HG03439 (cell line): Measurements from ENCODE around the gene SEC24C.
A peak's percentile ranks its signal among the peaks of the same experiment; 100 is the strongest.
"Not testable (repeated sequence)": the region's sequence is repeated elsewhere in the genome, so short reads cannot be mapped to it uniquely, and the experiment has no call there.

Experiments
- ATAC-seq: cut with Tn5 transposase; IDR thresholded peaks from one replicate; pipeline ENCODE4 v1.9.1; 2021; ENCODE audit warnings: mild to moderate bottlenecking, moderate library complexity; ENCODE audit not compliant: unreplicated experiment

The SEC24C gene

GRCh38 chr10:73768881-73769280, 24.7 kb downstream of the SEC24C start:
- ATAC-seq, result no peak

DNA sequence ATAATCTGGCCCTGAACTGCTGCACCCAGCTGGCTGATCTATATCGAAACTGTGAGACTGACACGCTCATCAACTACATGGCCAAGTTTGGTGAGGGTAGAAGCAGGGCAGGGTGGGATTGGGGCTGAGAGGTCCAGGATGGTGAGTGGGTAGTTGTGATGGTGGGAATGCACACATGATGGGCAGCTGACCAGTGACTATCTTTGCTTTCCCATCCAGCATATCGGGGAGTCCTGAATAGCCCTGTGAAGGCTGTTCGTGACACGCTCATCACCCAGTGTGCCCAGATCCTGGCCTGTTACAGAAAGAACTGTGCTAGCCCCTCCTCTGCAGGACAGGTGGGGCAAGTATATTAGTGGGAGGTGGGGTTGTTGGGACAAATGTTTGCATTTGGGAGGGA, 25.2 kb downstream of the SEC24C start:
- ATAC-seq, result no peak

DNA sequence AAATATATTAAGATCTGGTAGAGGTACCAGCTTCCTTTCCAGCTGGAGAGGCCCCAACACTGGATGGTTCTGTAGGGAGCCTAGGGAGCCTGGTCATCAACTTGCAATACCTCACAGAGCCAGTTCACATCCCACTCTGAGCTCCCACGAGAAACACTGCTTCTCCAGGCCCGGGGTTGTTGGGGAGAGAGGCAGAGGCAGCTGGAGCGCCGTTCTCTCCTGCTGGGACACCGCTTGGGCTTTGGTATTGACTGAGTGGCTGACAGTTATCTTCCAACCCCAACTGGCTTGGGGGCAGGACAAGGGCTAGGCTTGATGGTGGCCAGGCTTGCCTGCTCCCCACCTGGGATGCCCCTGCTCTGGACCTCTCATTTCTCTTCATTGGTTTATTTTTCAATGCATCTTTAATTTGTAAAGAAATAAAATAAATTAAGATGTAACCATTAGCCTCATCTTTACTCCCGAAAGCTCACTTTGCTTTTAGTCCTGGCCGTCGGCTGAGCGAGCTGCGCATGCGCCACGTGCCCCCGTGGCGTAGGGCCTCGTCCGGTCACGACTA, 27.6 kb downstream of the SEC24C start:
- ATAC-seq, result peak; percentile 13

DNA sequence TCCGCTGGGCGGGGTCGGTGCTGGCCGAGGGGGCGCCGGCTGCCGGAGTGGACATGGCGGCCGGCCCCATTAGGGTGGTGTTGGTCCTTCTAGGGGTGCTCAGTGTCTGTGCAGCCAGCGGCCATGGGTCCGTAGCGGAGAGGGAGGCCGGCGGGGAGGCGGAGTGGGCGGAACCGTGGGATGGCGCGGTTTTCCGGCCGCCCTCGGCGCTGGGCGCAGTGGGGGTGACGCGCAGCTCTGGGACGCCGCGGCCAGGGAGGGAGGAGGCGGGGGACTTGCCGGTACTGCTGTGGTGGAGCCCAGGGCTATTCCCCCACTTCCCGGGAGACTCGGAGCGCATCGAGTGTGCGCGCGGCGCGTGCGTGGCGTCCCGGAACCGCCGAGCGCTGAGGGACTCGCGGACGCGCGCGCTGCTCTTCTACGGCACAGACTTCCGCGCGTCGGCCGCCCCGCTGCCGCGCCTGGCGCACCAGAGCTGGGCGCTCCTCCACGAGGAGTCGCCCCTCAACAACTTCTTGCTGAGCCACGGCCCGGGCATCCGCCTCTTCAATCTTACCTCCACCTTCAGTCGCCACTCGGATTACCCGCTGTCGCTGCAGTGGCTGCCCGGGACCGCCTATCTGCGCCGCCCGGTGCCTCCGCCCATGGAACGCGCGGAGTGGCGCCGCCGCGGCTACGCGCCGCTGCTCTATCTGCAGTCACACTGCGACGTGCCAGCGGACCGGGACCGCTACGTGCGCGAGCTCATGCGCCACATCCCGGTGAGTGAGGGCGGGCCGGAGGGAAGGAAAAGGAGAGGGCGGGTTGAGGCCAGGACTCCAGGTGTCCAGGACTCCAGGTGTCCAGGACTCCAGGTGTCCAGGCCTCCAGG, 28.3 kb downstream of the SEC24C start:
- ATAC-seq, result peak; percentile 61

DNA sequence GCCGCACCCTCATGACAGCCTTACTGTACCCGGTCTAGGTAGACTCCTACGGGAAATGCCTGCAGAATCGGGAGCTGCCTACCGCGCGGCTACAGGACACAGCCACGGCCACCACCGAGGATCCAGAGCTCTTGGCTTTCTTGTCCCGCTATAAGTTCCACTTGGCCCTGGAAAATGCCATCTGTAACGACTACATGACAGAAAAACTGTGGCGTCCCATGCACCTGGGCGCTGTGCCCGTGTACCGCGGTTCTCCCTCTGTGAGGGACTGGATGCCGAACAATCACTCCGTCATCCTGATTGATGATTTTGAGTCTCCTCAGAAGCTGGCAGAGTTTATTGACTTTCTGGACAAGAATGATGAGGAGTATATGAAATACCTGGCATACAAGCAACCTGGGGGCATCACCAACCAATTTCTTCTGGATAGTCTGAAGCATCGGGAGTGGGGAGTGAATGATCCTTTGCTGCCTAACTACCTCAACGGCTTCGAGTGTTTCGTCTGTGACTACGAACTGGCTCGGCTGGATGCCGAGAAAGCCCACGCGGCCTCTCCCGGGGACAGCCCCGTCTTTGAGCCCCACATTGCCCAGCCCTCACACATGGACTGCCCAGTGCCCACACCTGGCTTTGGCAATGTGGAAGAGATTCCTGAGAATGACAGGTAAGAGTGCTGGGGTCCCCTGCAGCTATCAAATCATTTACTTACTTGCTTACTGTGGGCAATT, 29.1 kb downstream of the SEC24C start:
- no peak for ATAC-seq

GRCh38 chr10:73774637-73775036, 30.5 kb downstream of the SEC24C start:
- ATAC-seq, result no peak

DNA sequence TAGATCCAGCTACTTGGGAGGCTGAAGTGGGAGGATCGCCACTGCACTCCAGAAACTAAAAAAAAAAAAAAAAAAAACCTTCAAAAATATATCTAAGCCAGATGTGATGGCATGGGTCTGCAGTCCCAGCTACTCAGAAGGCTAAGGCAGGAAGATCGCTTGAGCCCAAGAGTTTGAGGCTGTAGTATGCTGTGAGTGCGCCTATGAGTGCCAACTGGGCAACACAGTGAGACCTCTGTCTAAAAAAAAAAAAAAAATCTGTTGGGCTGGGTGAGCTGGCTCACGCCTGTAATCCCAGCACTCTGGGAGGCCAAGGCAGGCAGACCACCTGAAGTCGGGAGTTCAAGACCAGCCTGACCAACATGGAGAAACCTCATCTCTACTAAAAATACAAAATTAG, 34.8 kb downstream of the SEC24C start:
- no peak for ATAC-seq

DNA sequence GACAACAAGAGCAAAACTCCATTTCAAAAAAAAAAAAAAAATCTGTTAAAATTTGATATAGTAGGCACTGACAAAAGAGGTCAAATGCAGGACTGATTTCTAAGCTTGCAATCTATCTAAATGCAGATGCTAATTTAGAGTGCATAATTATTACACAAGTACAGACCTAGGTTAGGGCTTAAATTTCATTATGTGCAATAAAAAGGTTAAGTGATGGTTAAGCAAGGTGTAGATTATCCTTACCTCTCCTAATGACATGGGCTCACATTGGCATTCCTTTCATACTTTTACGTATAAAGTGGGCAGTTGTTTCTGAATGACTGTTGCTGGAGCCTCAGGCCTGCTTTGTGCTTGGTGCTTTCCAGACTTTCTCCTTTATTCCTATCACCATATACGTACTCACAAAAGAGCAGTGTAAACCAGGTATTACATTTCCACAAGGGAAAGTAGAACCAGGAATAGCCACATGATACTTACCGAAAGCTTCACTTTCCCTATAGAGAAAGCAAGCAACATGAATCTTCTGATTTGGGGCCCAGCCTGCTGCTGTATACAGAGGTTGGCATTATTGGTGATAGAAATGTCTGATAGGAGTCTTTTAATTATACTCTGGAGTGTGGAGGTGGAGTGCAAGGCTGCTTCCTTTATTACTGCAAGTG, 35.5 kb downstream of the SEC24C start:
- ATAC-seq, result no peak

DNA sequence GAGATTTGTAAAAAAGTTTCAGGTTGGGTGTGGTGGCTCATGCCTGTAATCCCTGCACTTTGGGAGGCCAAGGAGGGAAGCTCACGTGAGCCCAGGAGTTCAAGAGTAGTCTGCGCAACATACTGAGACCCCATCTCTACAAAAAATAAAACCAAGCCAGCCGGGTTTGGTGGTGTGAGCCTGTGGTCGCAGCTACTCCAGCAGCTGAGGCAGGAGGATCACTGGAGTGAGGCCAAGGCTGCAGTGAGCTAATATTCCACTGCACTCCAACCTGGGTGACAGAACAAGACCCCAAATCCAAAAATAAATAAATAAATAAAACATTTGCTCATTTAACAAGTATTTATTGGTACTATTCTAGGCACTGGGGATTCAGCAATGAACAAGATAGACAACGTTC, 36.1 kb downstream of the SEC24C start:
- ATAC-seq, result no peak

GRCh38 chr10:73780966-73781365, 36.8 kb downstream of the SEC24C start:
- no peak for ATAC-seq

- no peak for ATAC-seq
Measured at GRCh38 chr10:73781548-73781878, 37.3 kb downstream of the SEC24C start.

DNA sequence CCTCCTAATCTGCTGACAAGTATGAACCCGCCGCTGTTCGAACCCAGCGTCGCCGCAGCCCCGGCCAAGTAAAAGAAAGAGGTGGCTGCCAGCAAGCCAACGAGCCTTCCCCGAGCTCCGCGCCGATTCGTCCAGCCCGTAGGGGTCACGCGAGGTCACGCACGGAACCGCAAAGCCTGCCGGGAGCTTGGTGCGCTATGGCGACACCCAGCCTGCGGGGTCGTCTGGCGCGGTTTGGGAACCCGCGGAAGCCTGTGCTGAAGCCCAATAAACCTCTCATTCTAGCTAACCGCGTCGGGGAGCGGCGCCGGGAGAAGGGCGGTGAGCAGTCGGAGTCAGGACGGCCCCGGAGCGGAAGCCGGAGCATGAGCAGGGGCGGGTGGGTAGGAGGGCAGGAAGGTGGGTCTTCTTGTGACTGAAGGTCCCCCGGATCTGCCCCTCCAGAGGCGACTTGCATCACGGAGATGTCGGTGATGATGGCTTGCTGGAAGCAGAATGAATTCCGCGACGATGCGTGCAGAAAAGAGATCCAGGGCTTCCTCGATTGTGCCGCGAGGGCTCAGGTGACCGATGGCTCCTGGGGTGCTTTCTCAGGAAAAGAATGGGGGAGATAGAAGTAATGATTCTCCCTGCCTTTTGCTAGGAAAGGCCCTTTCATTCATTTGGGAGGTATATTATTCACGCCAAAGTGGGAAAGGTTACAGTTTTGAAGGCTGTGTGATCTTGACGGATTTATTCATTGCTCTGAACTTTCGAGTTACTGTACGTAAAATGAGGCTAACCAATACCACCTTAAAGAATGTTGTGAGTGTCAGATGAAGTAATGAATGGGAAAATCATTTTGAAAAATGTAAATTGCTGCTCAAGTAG, 37.9 kb downstream of the SEC24C start, which contains the start of gene CHCHD1:
CHCHD1 (plus strand) TSS at position 170 of the 870 bp plus-strand sequence; CDS start at position 198, 28 bp downstream.
- peak; percentile 55 for ATAC-seq

GRCh38 chr10:73782749-73783085, 38.5 kb downstream of the SEC24C start:
- no peak for ATAC-seq

DNA sequence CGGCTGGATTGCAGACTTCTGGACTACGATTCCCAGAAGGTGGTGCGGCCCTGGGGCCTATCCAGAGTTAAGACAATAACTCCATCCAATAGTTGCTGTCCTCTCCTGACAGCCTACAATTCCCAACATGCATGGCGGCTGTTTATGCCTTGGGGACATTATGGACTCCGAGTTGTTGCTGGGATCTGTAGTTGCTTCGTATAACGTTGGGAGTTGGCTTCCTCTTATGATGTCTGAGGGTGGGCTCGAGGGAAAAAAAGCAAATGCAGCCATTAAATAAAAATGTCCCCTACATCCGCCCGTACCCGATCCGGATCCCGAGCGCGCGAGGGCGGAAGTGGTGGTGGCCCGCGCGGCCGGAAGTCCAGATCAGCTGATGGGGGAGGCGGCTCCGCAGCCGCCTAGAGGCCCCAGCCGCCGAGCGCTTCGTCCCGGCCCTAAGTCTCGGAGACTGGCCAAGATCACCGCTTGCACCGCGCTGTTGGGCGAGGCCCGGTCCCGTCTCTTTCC, 41.1 kb downstream of the SEC24C start, which contains the start of gene ZSWIM8:
ZSWIM8 (plus strand) TSS at position 396 of the 510 bp plus-strand sequence. CDS start 273 bp downstream, outside the sequence.
- peak; percentile 69 for ATAC-seq

DNA sequence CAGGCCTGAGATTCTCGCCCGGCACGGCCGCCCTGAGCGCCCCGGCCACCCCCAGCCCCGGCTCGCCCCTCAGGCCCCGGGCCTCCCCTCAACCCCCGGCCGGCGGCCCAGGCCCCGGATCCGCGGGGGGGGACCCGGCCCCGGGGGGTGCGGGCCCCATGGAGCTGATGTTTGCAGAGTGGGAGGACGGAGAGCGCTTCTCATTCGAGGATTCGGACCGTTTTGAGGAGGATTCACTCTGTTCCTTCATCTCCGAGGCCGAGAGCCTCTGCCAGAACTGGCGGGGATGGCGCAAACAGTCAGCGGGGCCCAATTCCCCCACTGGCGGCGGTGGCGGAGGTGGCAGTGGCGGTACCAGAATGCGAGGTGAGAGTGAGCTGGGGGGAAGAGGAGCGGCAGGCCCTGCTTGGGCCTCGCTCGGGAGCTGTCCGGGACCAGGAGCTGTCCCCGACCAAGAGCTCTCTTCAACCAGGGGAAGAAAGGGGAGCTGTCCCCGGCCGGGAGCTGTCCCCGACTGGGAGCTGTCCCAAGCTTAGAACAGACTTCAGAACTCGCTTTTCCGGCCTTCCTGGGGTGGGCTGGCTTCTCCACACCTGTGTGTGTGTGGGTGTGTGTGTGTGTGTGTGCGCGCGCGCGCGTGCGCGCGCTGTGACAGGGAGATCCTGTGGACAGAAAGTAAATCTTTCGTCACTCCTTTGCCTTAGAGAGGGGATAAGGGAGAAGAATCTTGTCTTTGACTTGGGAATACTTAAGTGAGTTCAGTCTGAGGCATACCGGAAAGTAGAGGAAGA, 41.7 kb downstream of the SEC24C start:
- ATAC-seq, result peak; percentile 25

DNA sequence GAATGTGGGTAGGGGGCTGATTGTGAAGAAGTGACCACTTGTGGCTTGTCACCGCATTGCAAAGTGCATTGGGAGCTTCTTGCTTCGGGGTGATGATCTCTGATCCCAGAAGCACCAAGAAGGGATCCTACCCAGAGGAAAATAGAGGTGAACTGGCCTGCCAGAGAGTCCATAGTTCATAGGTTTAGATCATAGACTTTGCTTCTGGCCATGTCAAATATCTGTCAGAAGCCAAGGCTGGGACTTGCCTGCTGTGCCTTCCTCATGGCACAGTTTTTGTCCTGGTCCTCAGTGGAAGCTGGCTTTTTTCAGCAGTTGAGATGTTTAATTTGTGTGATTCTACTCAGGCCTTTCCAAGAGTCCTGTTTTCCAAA, 42.3 kb downstream of the SEC24C start:
- ATAC-seq, result no peak

DNA sequence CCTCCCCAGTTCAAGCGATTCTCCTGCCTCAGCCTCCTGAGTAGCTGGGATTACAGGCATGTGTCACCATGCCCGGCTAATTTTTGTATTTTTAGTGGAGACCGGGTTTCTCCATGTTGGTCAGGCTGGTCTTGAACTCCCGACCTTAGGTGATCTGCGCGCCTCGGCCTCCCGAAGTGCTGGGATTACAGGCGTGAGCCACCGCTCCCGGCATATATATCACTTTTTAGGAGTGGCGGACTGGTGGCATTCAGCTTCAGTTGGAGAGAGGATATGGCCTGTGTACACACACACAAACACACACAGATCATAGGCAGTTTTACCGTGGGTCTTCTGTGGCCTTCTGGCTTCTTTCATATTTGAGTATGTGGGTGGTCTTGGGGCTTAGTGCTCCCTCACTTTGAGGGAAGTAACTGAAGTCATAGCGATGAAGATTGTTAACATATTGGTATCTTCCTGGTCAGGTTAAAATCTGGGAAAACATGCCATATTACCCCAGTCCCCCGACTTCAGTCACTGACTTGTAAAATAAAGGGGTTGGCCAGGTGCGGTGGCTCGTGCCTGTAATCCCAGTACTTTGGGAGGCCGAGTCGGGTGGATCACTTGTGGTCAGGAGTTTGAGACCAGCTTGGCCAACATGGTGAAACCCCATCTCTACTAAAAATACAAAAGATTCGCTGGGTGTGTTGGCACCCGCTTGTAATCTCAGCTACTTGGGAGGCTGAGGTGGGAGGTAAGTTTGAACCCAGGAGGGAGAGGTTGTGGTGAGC, 43.0 kb downstream of the SEC24C start:
- ATAC-seq, result not testable (repeated sequence)

- no peak for ATAC-seq
Measured at GRCh38 chr10:73788864-73789658, 44.9 kb downstream of the SEC24C start.
